Measurements from ENCODE around the gene RALGPS1. TPM values are rescaled to one million over a fixed set of nuclear protein-coding genes. Genes with fewer than 3 reads are reported as not detected.

Gene RALGPS1
- polyA plus RNA-seq, 1 of the 3 experiments (the other 2 are of a cell fraction), result 3.9 TPM

DNA sequence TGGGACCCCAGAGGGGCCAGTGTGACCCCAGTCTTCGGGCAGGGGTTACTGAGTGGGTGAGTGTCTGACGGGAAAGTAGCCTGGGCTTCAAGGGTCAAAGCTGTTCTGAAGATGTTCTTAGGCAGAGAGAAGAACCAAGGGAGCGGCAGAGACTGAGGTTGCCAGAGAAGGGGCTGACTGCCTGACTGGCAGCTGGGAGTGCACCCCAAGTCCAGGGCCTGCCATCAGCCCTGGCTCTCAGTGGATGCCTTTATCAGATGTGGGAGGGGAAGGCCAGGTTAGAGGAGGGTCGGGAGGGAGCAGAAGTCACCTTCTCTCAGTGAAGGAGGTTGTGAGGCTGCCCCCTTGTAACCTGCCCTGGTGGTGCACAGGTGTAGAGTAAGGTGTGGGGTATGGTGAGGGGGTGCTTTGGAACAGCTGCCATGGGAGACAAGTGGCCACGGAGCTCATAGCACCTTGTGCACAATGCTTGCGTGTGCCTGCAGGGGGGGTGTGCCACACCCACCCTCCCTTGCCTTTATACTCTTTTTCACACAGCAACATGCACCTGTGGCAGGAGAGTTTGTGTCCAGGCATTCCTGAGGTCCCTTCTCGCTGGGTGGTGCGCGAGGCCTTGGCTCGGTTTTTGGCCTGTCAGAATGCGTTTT lies 18.9 kb downstream of the RALGPS1 start:
- Histone ChIP-seq H3K79me2 (ENCODE audit: insufficient read depth) (no peaks in the 10 kb centered on the region), H2AFZ (ENCODE audit: low read depth) (no peak overlapping the region), H3K27me3 (ENCODE audit: insufficient read depth) (no peaks in the 10 kb centered on the region), H3K9me3 (no peaks in the 10 kb centered on the region), H3F3A (replicated peaks; ENCODE audit: insufficient read depth) (no peaks in the 10 kb centered on the region), H4K20me1 (ENCODE audit: insufficient read depth) (no peaks in the 10 kb centered on the region), H3K9ac (no peak overlapping the region), H3K36me3 (replicated peaks in 1 of 2; ENCODE audit: control insufficient read depth in 1 of 2, insufficient read depth in 2 of 2, low read length in 1 of 2) (no peaks in the 10 kb centered on the region), H3K4me3 (ENCODE audit: low read depth in 2 of 2, low read length in 1 of 2) (no peak overlapping the region), H3K27ac (ENCODE audit: low read depth in 2 of 2, low read length in 1 of 2) (no peak overlapping the region), H3K4me2 (no peak overlapping the region), H3K4me1 (ENCODE audit: control insufficient read depth in 1 of 2, insufficient read depth in 2 of 2, low read depth in 1 of 2, low read length in 1 of 2) (peaks cover 0 to 4% of the 10 kb centered on the region in 2 experiments; a peak in 1 of 4 replicates), H3K9me2 (no peaks in the 10 kb centered on the region)
- ChIA-PET POLR2A (no interaction called here), CTCF (interaction anchor here (0.6 to 1.0 kb wide), 2 partner anchors 16 to 31 kb away, joined by 3 read pairs; no protein-coding TSS in a partner anchor)
- 85% methylated on average over 8 of the region's 11 CpGs for WGBS (ENCODE audit: low lambda C conversion rate)
- TF ChIP-seq SIN3A (IDR thresholded peaks at IDR 0.05; ENCODE audit: borderline replicate concordance, low read depth, low read length) (no peak), RFX5 (IDR thresholded peaks at IDR 0.05; ENCODE audit: low read length) (no peak), MXI1 (IDR thresholded peaks at IDR 0.05; ENCODE audit: low read depth, low read length) (no peak)
- DNase-seq, result no peak

DNA sequence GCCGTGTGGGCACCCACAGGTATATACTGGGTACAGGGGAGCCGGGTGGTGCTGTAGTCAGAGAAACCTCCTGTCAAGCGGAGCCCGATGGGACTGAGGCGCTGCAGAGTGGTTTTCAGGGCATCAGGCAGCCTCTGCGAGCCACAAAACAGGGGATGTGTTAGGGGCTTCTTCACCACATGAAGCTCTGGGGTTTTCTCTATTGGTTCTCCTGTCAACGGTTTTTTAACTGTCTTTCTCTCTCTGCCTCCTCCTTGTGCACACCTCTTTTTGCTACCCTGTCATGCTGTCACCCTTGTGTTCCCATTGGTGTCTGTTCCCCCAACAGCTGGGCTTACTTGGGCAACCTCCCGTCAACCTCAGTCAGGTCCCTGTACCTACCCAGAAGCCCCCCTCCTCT lies 19.9 kb downstream of the RALGPS1 start:
- H3K4me1 ChIP-seq (ENCODE audit: control insufficient read depth in 1 of 2, insufficient read depth in 2 of 2, low read depth in 1 of 2, low read length in 1 of 2), result peaks cover 0 to 4% of the 10 kb centered on the region in 2 experiments; a peak in 1 of 4 replicates
- TF ChIP-seq MEF2A (IDR thresholded peaks at IDR 0.05; ENCODE audit: borderline replicate concordance, low read depth) (no peak), JUND (IDR thresholded peaks at IDR 0.05) (no peak), RXRA (IDR thresholded peaks at IDR 0.05; ENCODE audit: borderline replicate concordance, low read depth) (no peak), CHD2 (IDR thresholded peaks at IDR 0.05; ENCODE audit: low read length, partially characterized antibody) (no peak), POLR2AphosphoS5 (IDR thresholded peaks at IDR 0.05; ENCODE audit: low read depth, low read length) (no peak), TEAD4 (IDR thresholded peaks at IDR 0.05; ENCODE audit: borderline replicate concordance, insufficient read depth) (no peak), EZH2phosphoT487 (IDR thresholded peaks at IDR 0.05; ENCODE audit: borderline replicate concordance, low read depth) (no peak), SMC3 (IDR thresholded peaks at IDR 0.05; ENCODE audit: low read depth, low read length) (no peak), RCOR1 (IDR thresholded peaks at IDR 0.05; ENCODE audit: low read length) (no peak), GABPA (IDR thresholded peaks at IDR 0.05; ENCODE audit: low read depth) (no peak), MXI1 (IDR thresholded peaks at IDR 0.05; ENCODE audit: low read depth, low read length) (no peak), FOXM1 (IDR thresholded peaks at IDR 0.05; ENCODE audit: low read depth) (no peak), SIN3A (IDR thresholded peaks at IDR 0.05; ENCODE audit: borderline replicate concordance, low read depth, low read length) (no peak), GATA2 (CRISPR knock-in tag; IDR thresholded peaks at IDR 0.05) (no peak)
- TF ChIP-seq, protein P1, sequence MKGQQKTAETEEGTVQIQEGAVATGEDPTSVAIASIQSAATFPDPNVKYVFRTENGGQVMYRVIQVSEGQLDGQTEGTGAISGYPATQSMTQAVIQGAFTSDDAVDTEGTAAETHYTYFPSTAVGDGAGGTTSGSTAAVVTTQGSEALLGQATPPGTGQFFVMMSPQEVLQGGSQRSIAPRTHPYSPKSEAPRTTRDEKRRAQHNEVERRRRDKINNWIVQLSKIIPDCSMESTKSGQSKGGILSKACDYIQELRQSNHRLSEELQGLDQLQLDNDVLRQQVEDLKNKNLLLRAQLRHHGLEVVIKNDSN (IDR thresholded peaks at IDR 0.05; ENCODE audit: borderline replicate concordance, low read depth), result no peak
- TF ChIP-seq, protein P2, sequence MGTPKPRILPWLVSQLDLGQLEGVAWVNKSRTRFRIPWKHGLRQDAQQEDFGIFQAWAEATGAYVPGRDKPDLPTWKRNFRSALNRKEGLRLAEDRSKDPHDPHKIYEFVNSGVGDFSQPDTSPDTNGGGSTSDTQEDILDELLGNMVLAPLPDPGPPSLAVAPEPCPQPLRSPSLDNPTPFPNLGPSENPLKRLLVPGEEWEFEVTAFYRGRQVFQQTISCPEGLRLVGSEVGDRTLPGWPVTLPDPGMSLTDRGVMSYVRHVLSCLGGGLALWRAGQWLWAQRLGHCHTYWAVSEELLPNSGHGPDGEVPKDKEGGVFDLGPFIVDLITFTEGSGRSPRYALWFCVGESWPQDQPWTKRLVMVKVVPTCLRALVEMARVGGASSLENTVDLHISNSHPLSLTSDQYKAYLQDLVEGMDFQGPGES (IDR thresholded peaks at IDR 0.05; ENCODE audit: low read depth, low read length), result no peak
- TF ChIP-seq, protein P3, sequence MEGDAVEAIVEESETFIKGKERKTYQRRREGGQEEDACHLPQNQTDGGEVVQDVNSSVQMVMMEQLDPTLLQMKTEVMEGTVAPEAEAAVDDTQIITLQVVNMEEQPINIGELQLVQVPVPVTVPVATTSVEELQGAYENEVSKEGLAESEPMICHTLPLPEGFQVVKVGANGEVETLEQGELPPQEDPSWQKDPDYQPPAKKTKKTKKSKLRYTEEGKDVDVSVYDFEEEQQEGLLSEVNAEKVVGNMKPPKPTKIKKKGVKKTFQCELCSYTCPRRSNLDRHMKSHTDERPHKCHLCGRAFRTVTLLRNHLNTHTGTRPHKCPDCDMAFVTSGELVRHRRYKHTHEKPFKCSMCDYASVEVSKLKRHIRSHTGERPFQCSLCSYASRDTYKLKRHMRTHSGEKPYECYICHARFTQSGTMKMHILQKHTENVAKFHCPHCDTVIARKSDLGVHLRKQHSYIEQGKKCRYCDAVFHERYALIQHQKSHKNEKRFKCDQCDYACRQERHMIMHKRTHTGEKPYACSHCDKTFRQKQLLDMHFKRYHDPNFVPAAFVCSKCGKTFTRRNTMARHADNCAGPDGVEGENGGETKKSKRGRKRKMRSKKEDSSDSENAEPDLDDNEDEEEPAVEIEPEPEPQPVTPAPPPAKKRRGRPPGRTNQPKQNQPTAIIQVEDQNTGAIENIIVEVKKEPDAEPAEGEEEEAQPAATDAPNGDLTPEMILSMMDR (IDR thresholded peaks at IDR 0.05), result no peak
- TF ChIP-seq, protein P4, sequence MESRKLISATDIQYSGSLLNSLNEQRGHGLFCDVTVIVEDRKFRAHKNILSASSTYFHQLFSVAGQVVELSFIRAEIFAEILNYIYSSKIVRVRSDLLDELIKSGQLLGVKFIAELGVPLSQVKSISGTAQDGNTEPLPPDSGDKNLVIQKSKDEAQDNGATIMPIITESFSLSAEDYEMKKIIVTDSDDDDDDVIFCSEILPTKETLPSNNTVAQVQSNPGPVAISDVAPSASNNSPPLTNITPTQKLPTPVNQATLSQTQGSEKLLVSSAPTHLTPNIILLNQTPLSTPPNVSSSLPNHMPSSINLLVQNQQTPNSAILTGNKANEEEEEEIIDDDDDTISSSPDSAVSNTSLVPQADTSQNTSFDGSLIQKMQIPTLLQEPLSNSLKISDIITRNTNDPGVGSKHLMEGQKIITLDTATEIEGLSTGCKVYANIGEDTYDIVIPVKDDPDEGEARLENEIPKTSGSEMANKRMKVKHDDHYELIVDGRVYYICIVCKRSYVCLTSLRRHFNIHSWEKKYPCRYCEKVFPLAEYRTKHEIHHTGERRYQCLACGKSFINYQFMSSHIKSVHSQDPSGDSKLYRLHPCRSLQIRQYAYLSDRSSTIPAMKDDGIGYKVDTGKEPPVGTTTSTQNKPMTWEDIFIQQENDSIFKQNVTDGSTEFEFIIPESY (IDR thresholded peaks at IDR 0.05; ENCODE audit: borderline replicate concordance, low read depth), result no peak
- TF ChIP-seq, protein P5, sequence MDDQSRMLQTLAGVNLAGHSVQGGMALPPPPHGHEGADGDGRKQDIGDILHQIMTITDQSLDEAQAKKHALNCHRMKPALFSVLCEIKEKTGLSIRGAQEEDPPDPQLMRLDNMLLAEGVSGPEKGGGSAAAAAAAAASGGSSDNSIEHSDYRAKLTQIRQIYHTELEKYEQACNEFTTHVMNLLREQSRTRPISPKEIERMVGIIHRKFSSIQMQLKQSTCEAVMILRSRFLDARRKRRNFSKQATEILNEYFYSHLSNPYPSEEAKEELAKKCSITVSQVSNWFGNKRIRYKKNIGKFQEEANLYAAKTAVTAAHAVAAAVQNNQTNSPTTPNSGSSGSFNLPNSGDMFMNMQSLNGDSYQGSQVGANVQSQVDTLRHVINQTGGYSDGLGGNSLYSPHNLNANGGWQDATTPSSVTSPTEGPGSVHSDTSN (IDR thresholded peaks at IDR 0.05), result no peak
- no peak overlapping the region for H2AFZ ChIP-seq (ENCODE audit: low read depth)
- DNase-seq, result no peak
- H3K9me3 ChIP-seq, result no peaks in the 10 kb centered on the region
- no peaks in the 10 kb centered on the region for H3F3A ChIP-seq (replicated peaks; ENCODE audit: insufficient read depth)
- no peak overlapping the region for H3K4me2 ChIP-seq
- no peak overlapping the region for H3K4me3 ChIP-seq (ENCODE audit: low read depth in 2 of 2, low read length in 1 of 2)
- H3K27me3 ChIP-seq (ENCODE audit: insufficient read depth), result no peaks in the 10 kb centered on the region
- H4K20me1 ChIP-seq (ENCODE audit: insufficient read depth), result no peaks in the 10 kb centered on the region
- ChIA-PET CTCF (interaction anchor here (0.9 to 2.2 kb wide), 4 partner anchors 15 to 264 kb away, joined by 3 to 7 read pairs (median 3); no protein-coding TSS in a partner anchor), POLR2A (interaction anchor here (0.6 kb wide), 1 partner anchor 875 kb away, joined by 5 read pairs; no protein-coding TSS in a partner anchor)
- WGBS (ENCODE audit: low lambda C conversion rate), result 90% methylated on average over 8 of the region's 8 CpGs
- H3K36me3 ChIP-seq (replicated peaks in 1 of 2; ENCODE audit: control insufficient read depth in 1 of 2, insufficient read depth in 2 of 2, low read length in 1 of 2), result no peaks in the 10 kb centered on the region
- H3K27ac ChIP-seq (ENCODE audit: low read depth in 2 of 2, low read length in 1 of 2), result no peak overlapping the region
- H3K9ac ChIP-seq, result no peak overlapping the region
- no peaks in the 10 kb centered on the region for H3K79me2 ChIP-seq (ENCODE audit: insufficient read depth)
- H3K9me2 ChIP-seq, result no peaks in the 10 kb centered on the region
